ENCODE results near the gene HK1.

GRCh38 chr10:69344591-69345252, 66.4 kb downstream of the HK1 start:
- TF ChIP-seq CTCF (IDR thresholded peaks at IDR 0.05) (no peak), POLR2A (IDR thresholded peaks at IDR 0.05) (no peak)

Measured in tibial nerve (tissue), 3 donors.